HepG2 (cell line): ENCODE data around the gene TBC1D7. TPM values are rescaled to one million over a fixed set of nuclear protein-coding genes. Genes with fewer than 3 reads are reported as not detected.

Source experiments
- CHD2 ChIP-seq: IDR thresholded peaks from 2 replicates; pipeline ENCODE4 v1.6.1; 2011; ENCODE audit warnings: low read depth, low read length, improper control_type of control experiment
- DNMT1 ChIP-seq: sonication (generic); formaldehyde crosslinking; IDR thresholded peaks from 2 replicates; pipeline ENCODE4 v1.5.1; 2020; ENCODE audit warnings: mild to moderate bottlenecking, missing genetic modification reagents
- ZNF10 ChIP-seq: sonication (generic); formaldehyde crosslinking; IDR thresholded peaks from 2 replicates; pipeline ENCODE4 v1.4.0; 2020; ENCODE audit warnings: mild to moderate bottlenecking, low read depth, missing genetic modification reagents, borderline replicate concordance
- ZNF562 ChIP-seq: sonication (generic); formaldehyde crosslinking; IDR thresholded peaks from 2 replicates; pipeline ENCODE4 v1.8.0; 2022; ENCODE audit warnings: missing genetic modification reagents, borderline replicate concordance
- ZNF777 ChIP-seq: sonication (generic); formaldehyde crosslinking; IDR thresholded peaks from 2 replicates; pipeline ENCODE4 v1.4.0; 2020; ENCODE audit warnings: missing genetic modification reagents
- ZNF850 ChIP-seq: sonication (generic); formaldehyde crosslinking; conservative IDR thresholded peaks from 2 replicates; pipeline ENCODE4 v1.9.0; 2021; ENCODE audit warnings: mild to moderate bottlenecking, missing genetic modification reagents
- polyA plus RNA-seq, 8 experiments: library from polyadenylated mRNA; depleted of rRNA in 3 of 8; stranded (reverse) in 7 of 8; unstranded in 1 of 8; fragments of >200 nt; fragmentation: Illumina TruSeq in 4 of 8; extraction: Trizol in 4 of 8; gene quantifications; 2 replicates each; pipeline versions ENCODE4 v1.2.1 to v1.2.3, GENCODE V29; 2011 to 2016; ENCODE audit warnings: low read depth in 4 of 8, missing spikeins in 1 of 8, mixed read lengths in 1 of 8; ENCODE audit not compliant: insufficient read depth in 1 of 8
- total RNA-seq, 5 experiments: library from RNA; depleted of rRNA; stranded (reverse); fragments of >200 nt; fragmentation: Illumina TruSeq; extraction: Trizol; gene quantifications; 2 replicates each; pipeline ENCODE4 v1.2.3, GENCODE V29; 2016; ENCODE audit warnings: low read depth in 1 of 5
- TF ChIP-seq, protein P1 (sequence below): sonication (generic); formaldehyde crosslinking; IDR thresholded peaks from 2 replicates; pipeline ENCODE4 v1.4.0; 2020; ENCODE audit warnings: missing genetic modification reagents, borderline replicate concordance
- TF ChIP-seq, protein P2 (sequence below), 2 experiments: sonication (generic) in 1 of 2; formaldehyde crosslinking in 1 of 2; IDR thresholded peaks; 2 replicates each; pipeline versions ENCODE4 v1.4.0 to v1.6.1; 2016 to 2020; ENCODE audit warnings: borderline replicate concordance in 1 of 2, low read depth in 1 of 2, mild to moderate bottlenecking in 1 of 2, missing genetic modification reagents in 1 of 2
- TF ChIP-seq, protein P3 (sequence below): sonication (generic); formaldehyde crosslinking; IDR thresholded peaks from 2 replicates; pipeline ENCODE4 v1.4.0; 2020; ENCODE audit warnings: missing genetic modification reagents, borderline replicate concordance
- TF ChIP-seq, protein P4 (sequence below): sonication (generic); formaldehyde crosslinking; IDR thresholded peaks from 2 replicates; pipeline ENCODE4 v1.5.0; 2020; ENCODE audit warnings: mild to moderate bottlenecking, low read depth, missing genetic modification reagents, borderline replicate concordance

Gene TBC1D7
- total and polyA plus RNA-seq, 2 of the 13 experiments (the other 11 are each of a cell fraction or from before 2014, with no cell fraction given) = 23.3 to 30.8 TPM

DNA sequence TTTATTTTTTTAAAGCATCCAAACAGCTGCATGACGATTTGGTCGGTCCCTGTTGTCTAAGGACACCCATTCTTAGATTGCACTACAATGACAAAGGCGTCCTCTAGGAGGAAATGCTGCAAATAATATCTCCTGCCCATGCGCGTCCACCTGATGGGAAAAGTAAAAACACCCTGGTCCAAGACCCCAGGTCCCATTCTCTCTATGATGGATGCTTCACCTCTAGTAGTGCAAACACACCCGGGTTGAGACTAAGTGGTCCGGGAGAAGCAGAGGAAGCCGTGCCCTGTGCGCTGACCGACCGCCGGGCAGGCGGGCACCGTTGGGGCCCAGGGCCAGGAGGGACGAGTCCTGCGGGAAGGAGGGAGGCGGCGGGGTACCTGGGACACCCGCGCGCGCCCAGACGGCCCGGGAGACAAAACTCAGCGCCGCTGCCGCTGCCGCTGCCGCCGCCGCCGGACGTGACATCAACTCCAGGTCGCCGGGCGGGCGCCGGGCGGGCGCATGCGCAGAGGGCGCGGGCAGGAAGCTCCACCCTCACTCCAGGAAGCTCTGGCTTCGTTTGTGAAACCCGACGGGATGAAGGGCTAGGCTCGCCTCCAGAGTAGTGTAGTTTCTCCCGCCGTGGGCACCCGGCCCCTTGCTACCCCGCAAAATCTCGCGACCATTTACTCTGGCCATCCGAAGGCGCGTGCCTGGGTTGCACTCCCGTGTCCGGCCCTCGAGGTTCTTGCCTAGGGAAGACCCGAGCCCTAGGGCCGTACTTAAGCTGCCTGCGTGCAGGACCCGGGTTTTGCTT lies at the start of gene TBC1D7 (continued):
- TF ChIP-seq, protein P1, sequence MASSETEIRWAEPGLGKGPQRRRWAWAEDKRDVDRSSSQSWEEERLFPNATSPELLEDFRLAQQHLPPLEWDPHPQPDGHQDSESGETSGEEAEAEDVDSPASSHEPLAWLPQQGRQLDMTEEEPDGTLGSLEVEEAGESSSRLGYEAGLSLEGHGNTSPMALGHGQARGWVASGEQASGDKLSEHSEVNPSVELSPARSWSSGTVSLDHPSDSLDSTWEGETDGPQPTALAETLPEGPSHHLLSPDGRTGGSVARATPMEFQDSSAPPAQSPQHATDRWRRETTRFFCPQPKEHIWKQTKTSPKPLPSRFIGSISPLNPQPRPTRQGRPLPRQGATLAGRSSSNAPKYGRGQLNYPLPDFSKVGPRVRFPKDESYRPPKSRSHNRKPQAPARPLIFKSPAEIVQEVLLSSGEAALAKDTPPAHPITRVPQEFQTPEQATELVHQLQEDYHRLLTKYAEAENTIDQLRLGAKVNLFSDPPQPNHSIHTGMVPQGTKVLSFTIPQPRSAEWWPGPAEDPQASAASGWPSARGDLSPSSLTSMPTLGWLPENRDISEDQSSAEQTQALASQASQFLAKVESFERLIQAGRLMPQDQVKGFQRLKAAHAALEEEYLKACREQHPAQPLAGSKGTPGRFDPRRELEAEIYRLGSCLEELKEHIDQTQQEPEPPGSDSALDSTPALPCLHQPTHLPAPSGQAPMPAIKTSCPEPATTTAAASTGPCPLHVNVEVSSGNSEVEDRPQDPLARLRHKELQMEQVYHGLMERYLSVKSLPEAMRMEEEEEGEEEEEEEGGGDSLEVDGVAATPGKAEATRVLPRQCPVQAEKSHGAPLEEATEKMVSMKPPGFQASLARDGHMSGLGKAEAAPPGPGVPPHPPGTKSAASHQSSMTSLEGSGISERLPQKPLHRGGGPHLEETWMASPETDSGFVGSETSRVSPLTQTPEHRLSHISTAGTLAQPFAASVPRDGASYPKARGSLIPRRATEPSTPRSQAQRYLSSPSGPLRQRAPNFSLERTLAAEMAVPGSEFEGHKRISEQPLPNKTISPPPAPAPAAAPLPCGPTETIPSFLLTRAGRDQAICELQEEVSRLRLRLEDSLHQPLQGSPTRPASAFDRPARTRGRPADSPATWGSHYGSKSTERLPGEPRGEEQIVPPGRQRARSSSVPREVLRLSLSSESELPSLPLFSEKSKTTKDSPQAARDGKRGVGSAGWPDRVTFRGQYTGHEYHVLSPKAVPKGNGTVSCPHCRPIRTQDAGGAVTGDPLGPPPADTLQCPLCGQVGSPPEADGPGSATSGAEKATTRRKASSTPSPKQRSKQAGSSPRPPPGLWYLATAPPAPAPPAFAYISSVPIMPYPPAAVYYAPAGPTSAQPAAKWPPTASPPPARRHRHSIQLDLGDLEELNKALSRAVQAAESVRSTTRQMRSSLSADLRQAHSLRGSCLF (CRISPR knock-in tag) = no peak
- peak; percentile 72; the same call in 1 of the 2 replicates for TF ChIP-seq ZNF562
- peak; percentile 87 for TF ChIP-seq CHD2
- TF ChIP-seq, protein P2, sequence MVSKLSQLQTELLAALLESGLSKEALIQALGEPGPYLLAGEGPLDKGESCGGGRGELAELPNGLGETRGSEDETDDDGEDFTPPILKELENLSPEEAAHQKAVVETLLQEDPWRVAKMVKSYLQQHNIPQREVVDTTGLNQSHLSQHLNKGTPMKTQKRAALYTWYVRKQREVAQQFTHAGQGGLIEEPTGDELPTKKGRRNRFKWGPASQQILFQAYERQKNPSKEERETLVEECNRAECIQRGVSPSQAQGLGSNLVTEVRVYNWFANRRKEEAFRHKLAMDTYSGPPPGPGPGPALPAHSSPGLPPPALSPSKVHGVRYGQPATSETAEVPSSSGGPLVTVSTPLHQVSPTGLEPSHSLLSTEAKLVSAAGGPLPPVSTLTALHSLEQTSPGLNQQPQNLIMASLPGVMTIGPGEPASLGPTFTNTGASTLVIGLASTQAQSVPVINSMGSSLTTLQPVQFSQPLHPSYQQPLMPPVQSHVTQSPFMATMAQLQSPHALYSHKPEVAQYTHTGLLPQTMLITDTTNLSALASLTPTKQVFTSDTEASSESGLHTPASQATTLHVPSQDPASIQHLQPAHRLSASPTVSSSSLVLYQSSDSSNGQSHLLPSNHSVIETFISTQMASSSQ (IDR thresholded peaks at IDR 0.05; ENCODE audit: low read depth) = no peak
- TF ChIP-seq, protein P2 (CRISPR knock-in tag; IDR thresholded peaks at IDR 0.05; ENCODE audit: borderline replicate concordance) = peak; percentile 27; the same call in 1 of the 2 replicates
- TF ChIP-seq DNMT1 (CRISPR knock-in tag) = peak; percentile 87; the same call in 1 of the 2 replicates
- TF ChIP-seq ZNF10 = 0 out of 2 replicates have a peak, but pooled peaks have one; percentile 78
- TF ChIP-seq ZNF850 (CRISPR knock-in tag) = peak; percentile 65; the same call in 1 of the 2 replicates
- peak; percentile 98 for TF ChIP-seq ZNF777 (CRISPR knock-in tag)
- TF ChIP-seq, protein P3, sequence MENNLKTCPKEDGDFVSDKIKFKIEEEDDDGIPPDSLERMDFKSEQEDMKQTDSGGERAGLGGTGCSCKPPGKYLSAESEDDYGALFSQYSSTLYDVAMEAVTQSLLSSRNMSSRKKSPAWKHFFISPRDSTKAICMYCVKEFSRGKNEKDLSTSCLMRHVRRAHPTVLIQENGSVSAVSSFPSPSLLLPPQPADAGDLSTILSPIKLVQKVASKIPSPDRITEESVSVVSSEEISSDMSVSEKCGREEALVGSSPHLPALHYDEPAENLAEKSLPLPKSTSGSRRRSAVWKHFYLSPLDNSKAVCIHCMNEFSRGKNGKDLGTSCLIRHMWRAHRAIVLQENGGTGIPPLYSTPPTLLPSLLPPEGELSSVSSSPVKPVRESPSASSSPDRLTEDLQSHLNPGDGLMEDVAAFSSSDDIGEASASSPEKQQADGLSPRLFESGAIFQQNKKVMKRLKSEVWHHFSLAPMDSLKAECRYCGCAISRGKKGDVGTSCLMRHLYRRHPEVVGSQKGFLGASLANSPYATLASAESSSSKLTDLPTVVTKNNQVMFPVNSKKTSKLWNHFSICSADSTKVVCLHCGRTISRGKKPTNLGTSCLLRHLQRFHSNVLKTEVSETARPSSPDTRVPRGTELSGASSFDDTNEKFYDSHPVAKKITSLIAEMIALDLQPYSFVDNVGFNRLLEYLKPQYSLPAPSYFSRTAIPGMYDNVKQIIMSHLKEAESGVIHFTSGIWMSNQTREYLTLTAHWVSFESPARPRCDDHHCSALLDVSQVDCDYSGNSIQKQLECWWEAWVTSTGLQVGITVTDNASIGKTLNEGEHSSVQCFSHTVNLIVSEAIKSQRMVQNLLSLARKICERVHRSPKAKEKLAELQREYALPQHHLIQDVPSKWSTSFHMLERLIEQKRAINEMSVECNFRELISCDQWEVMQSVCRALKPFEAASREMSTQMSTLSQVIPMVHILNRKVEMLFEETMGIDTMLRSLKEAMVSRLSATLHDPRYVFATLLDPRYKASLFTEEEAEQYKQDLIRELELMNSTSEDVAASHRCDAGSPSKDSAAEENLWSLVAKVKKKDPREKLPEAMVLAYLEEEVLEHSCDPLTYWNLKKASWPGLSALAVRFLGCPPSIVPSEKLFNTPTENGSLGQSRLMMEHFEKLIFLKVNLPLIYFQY (CRISPR knock-in tag) = peak; percentile 86
- TF ChIP-seq, protein P4, sequence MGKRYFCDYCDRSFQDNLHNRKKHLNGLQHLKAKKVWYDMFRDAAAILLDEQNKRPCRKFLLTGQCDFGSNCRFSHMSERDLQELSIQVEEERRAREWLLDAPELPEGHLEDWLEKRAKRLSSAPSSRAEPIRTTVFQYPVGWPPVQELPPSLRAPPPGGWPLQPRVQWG (CRISPR knock-in tag) = no peak
